WTC11 (cell line): ENCODE results near the gene DHDDS.

ENCODE experiments used
- CREM ChIP-seq: sonication (generic); formaldehyde crosslinking; IDR thresholded peaks from 2 replicates; pipeline ENCODE4 v1.8.1; 2022; ENCODE audit warnings: mild to moderate bottlenecking, missing genetic modification reagents, moderate library complexity
- ETV6 ChIP-seq: sonication (generic); formaldehyde crosslinking; IDR thresholded peaks from 2 replicates; pipeline ENCODE4 v1.8.1; 2022; ENCODE audit warnings: mild to moderate bottlenecking, missing genetic modification reagents
- FOXJ3 ChIP-seq: sonication (generic); formaldehyde crosslinking; IDR thresholded peaks from 2 replicates; pipeline ENCODE4 v1.9.0; 2021; ENCODE audit warnings: missing genetic modification reagents, mild to moderate bottlenecking, borderline replicate concordance
- KAT7 ChIP-seq: sonication (generic); formaldehyde crosslinking; IDR thresholded peaks from 2 replicates; pipeline ENCODE4 v1.8.1; 2023; ENCODE audit warnings: missing genetic modification reagents, mild to moderate bottlenecking, borderline replicate concordance
- ZNF263 ChIP-seq: sonication (generic); formaldehyde crosslinking; IDR thresholded peaks from 2 replicates; pipeline ENCODE4 v1.8.1; 2022; ENCODE audit warnings: low read depth, mild to moderate bottlenecking, moderate library complexity, missing genetic modification reagents
- TF ChIP-seq, protein P1 (sequence below): sonication (generic); formaldehyde crosslinking; IDR thresholded peaks from 2 replicates; pipeline ENCODE4 v1.8.0; 2022; ENCODE audit warnings: mild to moderate bottlenecking, missing genetic modification reagents
- TF ChIP-seq, protein P2 (sequence below): fragments of 200-600 bp; IDR thresholded peaks from 2 replicates; pipeline ENCODE4 v1.8.0; 2022; ENCODE audit warnings: antibody characterized with exemption
- TF ChIP-seq, protein P3 (sequence below): sonication (generic); formaldehyde crosslinking; IDR thresholded peaks from 2 replicates; pipeline ENCODE4 v1.8.1; 2022; ENCODE audit warnings: mild to moderate bottlenecking, moderate library complexity, missing genetic modification reagents

DNA sequence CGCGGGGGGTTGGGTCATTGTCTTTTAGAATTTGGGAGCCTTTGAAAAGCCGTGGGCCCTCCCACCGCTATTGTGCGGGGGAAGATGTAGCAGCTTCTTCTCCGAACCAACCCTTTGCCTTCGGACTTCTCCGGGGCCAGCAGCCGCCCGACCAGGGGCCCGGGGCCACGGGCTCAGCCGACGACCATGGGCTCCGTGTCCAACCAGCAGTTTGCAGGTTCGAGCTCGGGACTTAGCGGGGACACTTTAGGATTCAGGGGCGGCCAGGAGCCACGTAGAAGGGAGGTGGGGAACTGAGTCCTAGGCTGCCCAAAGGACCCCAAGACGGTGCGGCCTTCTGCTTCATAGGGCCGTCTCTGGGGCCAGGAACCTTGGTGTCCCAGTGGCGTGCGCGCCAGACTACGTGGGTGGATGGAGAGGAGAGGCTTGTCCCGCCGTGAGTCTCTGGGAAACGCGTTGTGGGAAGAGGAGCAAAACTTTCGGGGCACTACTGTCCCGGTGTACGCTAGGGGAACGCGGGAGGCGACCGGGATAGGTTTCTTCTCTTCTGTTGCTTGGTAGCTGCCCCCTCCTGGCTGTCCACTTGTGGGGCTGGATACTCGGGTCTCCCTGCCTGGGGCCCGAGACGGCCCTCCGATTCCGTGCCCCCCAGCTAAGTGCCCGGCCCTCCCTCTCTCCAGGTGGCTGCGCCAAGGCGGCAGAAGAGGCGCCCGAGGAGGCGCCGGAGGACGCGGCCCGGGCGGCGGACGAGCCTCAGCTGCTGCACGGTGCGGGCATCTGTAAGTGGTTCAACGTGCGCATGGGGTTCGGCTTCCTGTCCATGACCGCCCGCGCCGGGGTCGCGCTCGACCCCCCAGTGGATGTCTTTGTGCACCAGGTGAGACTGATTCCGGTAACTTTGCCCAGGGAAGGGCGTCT lies 21.2 kb upstream of the DHDDS start, which contains the start of gene LIN28A:
- TF ChIP-seq, protein P1, sequence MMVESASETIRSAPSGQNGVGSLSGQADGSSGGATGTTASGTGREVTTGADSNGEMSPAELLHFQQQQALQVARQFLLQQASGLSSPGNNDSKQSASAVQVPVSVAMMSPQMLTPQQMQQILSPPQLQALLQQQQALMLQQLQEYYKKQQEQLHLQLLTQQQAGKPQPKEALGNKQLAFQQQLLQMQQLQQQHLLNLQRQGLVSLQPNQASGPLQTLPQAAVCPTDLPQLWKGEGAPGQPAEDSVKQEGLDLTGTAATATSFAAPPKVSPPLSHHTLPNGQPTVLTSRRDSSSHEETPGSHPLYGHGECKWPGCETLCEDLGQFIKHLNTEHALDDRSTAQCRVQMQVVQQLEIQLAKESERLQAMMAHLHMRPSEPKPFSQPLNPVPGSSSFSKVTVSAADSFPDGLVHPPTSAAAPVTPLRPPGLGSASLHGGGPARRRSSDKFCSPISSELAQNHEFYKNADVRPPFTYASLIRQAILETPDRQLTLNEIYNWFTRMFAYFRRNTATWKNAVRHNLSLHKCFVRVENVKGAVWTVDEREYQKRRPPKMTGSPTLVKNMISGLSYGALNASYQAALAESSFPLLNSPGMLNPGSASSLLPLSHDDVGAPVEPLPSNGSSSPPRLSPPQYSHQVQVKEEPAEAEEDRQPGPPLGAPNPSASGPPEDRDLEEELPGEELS (CRISPR knock-in tag): no peak; the same call in none of the 2 replicates
- TF ChIP-seq, protein P2, sequence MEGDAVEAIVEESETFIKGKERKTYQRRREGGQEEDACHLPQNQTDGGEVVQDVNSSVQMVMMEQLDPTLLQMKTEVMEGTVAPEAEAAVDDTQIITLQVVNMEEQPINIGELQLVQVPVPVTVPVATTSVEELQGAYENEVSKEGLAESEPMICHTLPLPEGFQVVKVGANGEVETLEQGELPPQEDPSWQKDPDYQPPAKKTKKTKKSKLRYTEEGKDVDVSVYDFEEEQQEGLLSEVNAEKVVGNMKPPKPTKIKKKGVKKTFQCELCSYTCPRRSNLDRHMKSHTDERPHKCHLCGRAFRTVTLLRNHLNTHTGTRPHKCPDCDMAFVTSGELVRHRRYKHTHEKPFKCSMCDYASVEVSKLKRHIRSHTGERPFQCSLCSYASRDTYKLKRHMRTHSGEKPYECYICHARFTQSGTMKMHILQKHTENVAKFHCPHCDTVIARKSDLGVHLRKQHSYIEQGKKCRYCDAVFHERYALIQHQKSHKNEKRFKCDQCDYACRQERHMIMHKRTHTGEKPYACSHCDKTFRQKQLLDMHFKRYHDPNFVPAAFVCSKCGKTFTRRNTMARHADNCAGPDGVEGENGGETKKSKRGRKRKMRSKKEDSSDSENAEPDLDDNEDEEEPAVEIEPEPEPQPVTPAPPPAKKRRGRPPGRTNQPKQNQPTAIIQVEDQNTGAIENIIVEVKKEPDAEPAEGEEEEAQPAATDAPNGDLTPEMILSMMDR: no peak
- TF ChIP-seq CREM (CRISPR knock-in tag) (no peak), ZNF263 (CRISPR knock-in tag) (no peak), ETV6 (CRISPR knock-in tag) (no peak), FOXJ3 (CRISPR knock-in tag) (no peak), KAT7 (CRISPR knock-in tag) (peak; percentile 61; the same call in 1 of the 2 replicates)
- TF ChIP-seq, protein P3, sequence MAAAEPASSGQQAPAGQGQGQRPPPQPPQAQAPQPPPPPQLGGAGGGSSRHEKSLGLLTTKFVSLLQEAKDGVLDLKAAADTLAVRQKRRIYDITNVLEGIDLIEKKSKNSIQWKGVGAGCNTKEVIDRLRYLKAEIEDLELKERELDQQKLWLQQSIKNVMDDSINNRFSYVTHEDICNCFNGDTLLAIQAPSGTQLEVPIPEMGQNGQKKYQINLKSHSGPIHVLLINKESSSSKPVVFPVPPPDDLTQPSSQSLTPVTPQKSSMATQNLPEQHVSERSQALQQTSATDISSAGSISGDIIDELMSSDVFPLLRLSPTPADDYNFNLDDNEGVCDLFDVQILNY (CRISPR knock-in tag): 0 out of 2 replicates have a peak, but pooled peaks have one; percentile 6
